Vagina (tissue), 2 donors: ENCODE measurements around the gene DCBLD2. TPM values are rescaled to one million over a fixed set of nuclear protein-coding genes. Genes with fewer than 3 reads are reported as not detected.

Experiments used
- DNase-seq, 2 donors: peaks; one replicate each; pipeline ENCODE4 v3.0.0-alpha.2; 2017; ENCODE audit errors: extremely low spot score in 2 of 2
- H3K27ac ChIP-seq: fragments of 200-600 bp; sonication (generic); one replicate; pipeline ENCODE4 v1.5.1; 2019
- H3K27me3 ChIP-seq: fragments of 200-600 bp; sonication (generic); one replicate; pipeline ENCODE4 v1.5.1; 2019
- H3K36me3 ChIP-seq, 2 donors: fragments of 200-600 bp; sonication (generic); one replicate each; pipeline ENCODE4 v1.5.1; 2017 to 2019
- H3K4me1 ChIP-seq: fragments of 200-600 bp; sonication (generic); one replicate; pipeline ENCODE4 v1.5.1; 2019
- H3K4me3 ChIP-seq, 2 donors: fragments of 200-600 bp; sonication (generic); 1 replicate in 1 of 2; 2 replicates in 1 of 2; pipeline ENCODE4 v1.5.1; 2016 to 2019
- H3K9me3 ChIP-seq: fragments of 200-600 bp; sonication (generic); one replicate; pipeline ENCODE4 v1.5.1; 2019
- CTCF ChIP-seq, 3 experiments: fragments of 450-650 bp in 2 of 3; fragments of 200-600 bp in 1 of 3; sonication (generic) in 1 of 3; IDR thresholded peaks; one replicate each; pipeline ENCODE4 v1.5.1; 2017 to 2019; ENCODE audit warnings: antibody characterized with exemption in 3 of 3, mild to moderate bottlenecking in 2 of 3, moderate library complexity in 2 of 3
- POLR2A ChIP-seq, 2 donors: fragments of 450-650 bp; IDR thresholded peaks; one replicate each; pipeline ENCODE4 v1.6.1; 2017; ENCODE audit warnings: antibody characterized with exemption in 2 of 2, mild to moderate bottlenecking in 2 of 2, moderate library complexity in 2 of 2
- POLR2AphosphoS5 ChIP-seq, 2 donors: sonication (generic); formaldehyde crosslinking; IDR thresholded peaks; one replicate each; pipeline ENCODE4 v1.9.0; 2017; ENCODE audit warnings: antibody characterized with exemption in 2 of 2, mild to moderate bottlenecking in 2 of 2, low read depth in 1 of 2; ENCODE audit not compliant: insufficient read depth in 1 of 2
- intact Hi-C: fragments of 100-400 bp; cut with DNase I; formaldehyde crosslinking; loops from one replicate; pipeline ENCODE4 v1.15.1; 2023
- total RNA-seq: library from RNA; depleted of rRNA; stranded (reverse); fragments of >200 nt; gene quantifications from one replicate; pipeline ENCODE4 v1.2.3, GENCODE V29; 2016

The DCBLD2 gene
- total RNA-seq, 1 donor from 2014 or later: 36.1 TPM

- Histone ChIP-seq H3K4me1 (no peaks in the 10 kb centered on the region), H3K27me3 (no peaks in the 10 kb centered on the region), H3K9me3 (no peaks in the 10 kb centered on the region), H3K4me3 (no peak overlapping the region), H3K27ac (no peak overlapping the region), H3K36me3 (no peaks in the 10 kb centered on the region)
- DNase-seq: no peak
- TF ChIP-seq POLR2AphosphoS5 (IDR thresholded peaks at IDR 0.05; ENCODE audit: insufficient read depth in 1 of 2, low read depth in 1 of 2) (no peak), POLR2A (IDR thresholded peaks at IDR 0.05) (no peak), CTCF (IDR thresholded peaks at IDR 0.05) (no peak)
- intact Hi-C loops: no loop called here
Observed at GRCh38 chr3:98921957-98922356, 20.5 kb upstream of the DCBLD2 start.

GRCh38 chr3:98920166-98920565 is 18.7 kb upstream of the DCBLD2 start:
- no peak overlapping the region for H3K27ac ChIP-seq
- no peak for DNase-seq
- no peak overlapping the region for H3K4me3 ChIP-seq
- TF ChIP-seq POLR2AphosphoS5 (IDR thresholded peaks at IDR 0.05; ENCODE audit: insufficient read depth in 1 of 2, low read depth in 1 of 2): no peak
- H3K4me1 ChIP-seq: no peaks in the 10 kb centered on the region
- H3K27me3 ChIP-seq: no peaks in the 10 kb centered on the region
- no peaks in the 10 kb centered on the region for H3K36me3 ChIP-seq
- intact Hi-C loops: no loop called here
- H3K9me3 ChIP-seq: no peaks in the 10 kb centered on the region

- Histone ChIP-seq H3K9me3 (no peaks in the 10 kb centered on the region), H3K4me3 (no peak overlapping the region), H3K27me3 (no peaks in the 10 kb centered on the region), H3K4me1 (no peaks in the 10 kb centered on the region), H3K36me3 (no peaks in the 10 kb centered on the region), H3K27ac (no peak overlapping the region)
- intact Hi-C loops: no loop called here
- no peak for DNase-seq
- TF ChIP-seq POLR2A (IDR thresholded peaks at IDR 0.05) (no peak), CTCF (IDR thresholded peaks at IDR 0.05) (no peak), POLR2AphosphoS5 (IDR thresholded peaks at IDR 0.05; ENCODE audit: insufficient read depth in 1 of 2, low read depth in 1 of 2) (no peak)
Observed at GRCh38 chr3:98918586-98918985, 17.1 kb upstream of the DCBLD2 start.

DNA sequence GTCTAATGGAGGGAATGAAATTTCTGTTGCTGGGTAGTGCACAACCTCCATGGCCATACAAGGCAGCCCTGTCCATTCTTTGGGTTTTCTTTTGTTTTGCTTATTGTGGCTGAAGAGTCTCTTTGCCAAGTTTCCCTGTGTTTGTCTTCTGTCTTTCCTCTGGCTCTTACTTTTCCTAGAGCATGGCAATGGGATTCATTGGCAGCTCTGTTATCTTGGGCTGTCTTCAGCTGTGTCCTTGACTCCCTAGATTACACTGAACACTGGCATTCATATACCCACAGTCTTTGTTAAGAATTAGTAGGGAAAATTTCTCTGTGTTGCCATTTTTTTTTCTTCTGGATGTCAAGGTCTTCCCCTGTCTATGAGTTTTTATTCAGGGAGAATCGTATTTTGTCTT is 16.1 kb upstream of the DCBLD2 start:
- intact Hi-C loops: no loop called here
- no peaks in the 10 kb centered on the region for H3K9me3 ChIP-seq
- no peak overlapping the region for H3K27ac ChIP-seq
- H3K4me3 ChIP-seq: no peak overlapping the region
- no peak for TF ChIP-seq POLR2A (IDR thresholded peaks at IDR 0.05)
- TF ChIP-seq CTCF (IDR thresholded peaks at IDR 0.05): no peak
- TF ChIP-seq POLR2AphosphoS5 (IDR thresholded peaks at IDR 0.05; ENCODE audit: insufficient read depth in 1 of 2, low read depth in 1 of 2): no peak
- H3K4me1 ChIP-seq: no peaks in the 10 kb centered on the region
- H3K36me3 ChIP-seq: no peaks in the 10 kb centered on the region
- H3K27me3 ChIP-seq: no peaks in the 10 kb centered on the region
- DNase-seq: no peak

DNA sequence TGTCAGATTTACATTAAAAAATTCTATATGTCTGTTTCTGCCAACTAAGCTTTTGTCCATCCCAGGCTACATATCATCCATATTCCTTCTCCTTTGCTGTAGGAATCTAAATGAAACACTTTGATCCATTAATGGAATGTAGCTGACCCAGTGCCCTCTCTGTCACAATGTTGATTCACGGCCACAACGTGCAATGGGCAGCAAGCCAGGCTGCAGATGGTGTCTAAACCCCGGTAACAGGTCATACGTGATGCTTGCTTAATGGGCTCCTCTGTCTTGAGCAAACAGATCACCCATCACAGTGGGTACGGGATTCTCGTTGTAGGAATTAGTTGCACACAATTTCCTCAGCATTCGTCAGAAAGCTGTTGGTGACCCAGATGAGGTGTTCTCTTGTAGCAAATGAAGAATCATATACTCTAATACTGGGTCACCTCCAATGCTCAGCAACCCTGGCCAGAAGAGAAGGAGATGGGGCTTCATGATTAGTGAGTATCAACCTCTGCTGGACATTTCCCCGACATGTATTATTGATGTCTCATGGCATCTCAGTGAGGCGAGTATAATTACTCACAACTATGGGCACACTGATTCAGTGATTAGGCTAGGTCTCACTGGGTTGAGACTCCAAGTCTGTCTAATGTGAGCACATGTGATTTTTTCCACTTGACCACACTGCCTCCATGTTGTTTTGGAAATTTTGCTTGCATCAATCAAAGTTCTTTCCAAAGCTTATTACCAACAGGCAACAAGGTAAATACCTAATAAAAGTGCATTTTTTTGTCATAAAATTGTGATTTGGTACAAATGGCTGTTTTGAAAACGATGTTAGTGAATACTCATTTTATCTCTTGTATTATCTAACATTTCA is 12.9 kb upstream of the DCBLD2 start:
- H3K36me3 ChIP-seq: no peaks in the 10 kb centered on the region
- H3K27me3 ChIP-seq: no peaks in the 10 kb centered on the region
- no peak overlapping the region for H3K27ac ChIP-seq
- H3K4me3 ChIP-seq: no peak overlapping the region
- DNase-seq: no peak
- no peaks in the 10 kb centered on the region for H3K4me1 ChIP-seq
- TF ChIP-seq POLR2AphosphoS5 (IDR thresholded peaks at IDR 0.05; ENCODE audit: insufficient read depth in 1 of 2, low read depth in 1 of 2): no peak
- H3K9me3 ChIP-seq: no peaks in the 10 kb centered on the region
- intact Hi-C loops: no loop called here

- Histone ChIP-seq H3K27me3 (no peaks in the 10 kb centered on the region), H3K4me1 (no peaks in the 10 kb centered on the region), H3K9me3 (no peaks in the 10 kb centered on the region), H3K36me3 (no peaks in the 10 kb centered on the region), H3K4me3 (no peak overlapping the region), H3K27ac (no peak overlapping the region)
- intact Hi-C loops: no loop called here
- TF ChIP-seq POLR2AphosphoS5 (IDR thresholded peaks at IDR 0.05; ENCODE audit: insufficient read depth in 1 of 2, low read depth in 1 of 2) (no peak), CTCF (IDR thresholded peaks at IDR 0.05) (no peak), POLR2A (IDR thresholded peaks at IDR 0.05) (no peak)
- DNase-seq: no peak
Observed at GRCh38 chr3:98912448-98912847, 11.0 kb upstream of the DCBLD2 start.
